Stimulated activated CD8-positive, alpha-beta memory T cell treated with anti-CD3 and anti-CD28 coated beads, Interleukin-15, amount 100 ng/mL, for 1 hour (primary cell): ENCODE measurements around the gene CASP1.
"Not testable (repeated sequence)": the region's sequence is repeated elsewhere in the genome, so short reads cannot be mapped to it uniquely, and the experiment has no call there.

Experiments
- DNase-seq: peaks from one replicate; pipeline ENCODE4 v3.0.0-alpha.2; 2020; ENCODE audit warnings: low read depth

The CASP1 gene

DNA sequence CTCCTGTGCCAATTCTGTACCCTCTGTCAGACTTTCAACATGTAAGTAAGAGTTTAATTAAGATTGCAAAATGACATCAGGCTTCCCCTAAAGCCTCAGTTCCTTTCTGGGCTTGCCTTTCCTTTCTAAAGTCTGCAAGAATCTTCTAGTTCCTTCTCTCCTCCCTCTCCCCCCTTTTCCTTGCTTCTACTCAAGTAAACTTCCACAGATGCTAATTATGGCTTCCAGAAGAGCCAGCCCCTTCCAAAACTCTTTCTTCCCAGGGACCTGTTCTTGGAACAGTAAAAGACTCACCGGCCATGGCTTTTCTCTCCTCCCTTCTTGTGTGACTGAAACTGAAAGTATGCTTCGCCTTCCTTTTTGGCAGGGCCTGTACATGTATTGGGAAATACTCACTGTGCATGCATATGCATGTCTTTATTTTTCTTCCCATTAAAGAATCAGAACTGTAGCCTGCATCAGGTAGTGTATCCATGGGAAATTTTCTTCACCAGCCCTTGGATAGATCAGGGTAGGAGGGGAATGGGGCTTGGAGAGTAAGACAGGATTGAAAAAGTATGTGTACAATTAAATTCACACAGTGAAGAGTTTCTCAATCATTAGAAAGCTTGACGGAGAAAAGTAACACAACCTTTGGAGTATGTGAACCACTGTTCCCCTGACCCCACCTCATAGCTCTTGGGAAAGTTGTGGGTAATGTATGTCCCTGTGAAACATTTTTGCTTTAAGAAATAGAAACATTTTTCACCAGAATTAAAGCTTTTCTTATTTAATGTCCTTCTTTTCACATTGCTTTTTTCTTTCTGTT, at the start of gene CASP1:
CASP1 (minus strand) TSS at position 332 of the 808 bp plus-strand sequence; CDS start at position 301, 31 bp downstream.
- no peak for DNase-seq

DNA sequence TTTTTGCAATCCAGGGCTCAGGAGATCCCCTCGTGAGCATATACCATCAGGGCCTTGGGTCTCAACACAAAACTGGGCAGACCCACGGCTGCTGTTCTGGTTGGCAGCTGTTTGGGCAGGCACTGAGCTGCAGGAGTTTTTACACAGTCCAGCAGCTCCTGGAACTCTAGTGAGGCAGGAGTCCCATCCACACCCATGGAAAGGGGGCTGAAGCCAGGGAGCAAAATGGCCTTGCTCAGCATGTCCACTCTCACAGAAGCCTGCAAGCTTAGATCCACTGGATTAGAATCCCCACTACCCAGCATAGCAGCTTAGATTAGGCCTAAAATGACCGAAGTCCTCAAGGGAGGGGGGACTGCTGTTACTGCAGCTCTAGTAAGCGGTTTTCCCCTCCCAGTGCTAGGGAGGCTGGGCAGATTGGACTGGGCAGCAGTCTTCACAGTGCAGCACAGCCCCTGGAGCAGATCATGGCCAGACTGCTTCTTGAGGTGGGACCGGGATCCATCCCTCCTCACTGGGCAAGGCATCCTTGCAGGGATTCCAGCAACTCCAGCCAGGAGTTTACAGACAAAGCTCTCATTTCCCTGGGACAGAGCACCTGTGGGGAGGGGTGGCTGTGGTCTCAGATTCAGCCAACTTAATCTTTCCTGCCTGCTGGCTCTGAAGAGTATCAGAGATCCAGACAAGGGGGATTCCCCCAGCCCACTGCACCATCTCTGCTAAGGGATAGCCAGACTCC, 46.6 kb upstream of the CASP1 start:
- no peak for DNase-seq

DNA sequence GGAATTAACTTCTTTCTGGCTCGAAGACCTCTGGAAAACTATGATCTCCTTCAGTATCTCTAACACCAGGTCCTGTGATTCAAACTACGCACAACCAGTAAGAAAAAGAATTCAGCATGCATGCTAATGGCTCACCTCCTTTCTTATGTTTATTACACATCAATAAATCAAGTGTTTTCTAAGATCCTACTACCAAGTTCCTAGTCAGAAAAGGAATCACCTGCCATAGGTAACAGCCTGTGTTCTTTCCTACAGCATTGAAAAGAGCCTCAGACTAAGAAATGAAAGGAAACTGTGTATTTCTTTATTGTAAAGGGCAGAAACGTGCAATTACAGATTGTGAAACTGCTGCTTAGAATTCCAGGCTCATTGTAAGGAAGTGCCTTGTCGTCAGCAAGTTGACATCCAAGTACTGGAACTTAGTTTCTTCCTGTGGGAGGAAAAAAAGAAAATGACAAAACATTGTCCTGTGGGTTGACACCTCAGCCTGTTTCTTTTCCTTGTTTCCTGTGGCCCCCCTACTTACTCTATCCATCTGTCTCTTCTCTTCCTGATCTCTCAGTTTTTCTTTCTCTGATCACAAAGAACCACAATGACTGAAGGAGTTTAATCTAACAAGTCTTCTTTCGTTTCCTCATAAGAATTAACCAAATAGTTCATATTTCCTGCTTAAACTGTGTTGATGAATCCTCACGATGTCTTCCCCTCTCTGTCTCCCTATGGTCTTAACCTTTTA, 45.4 kb upstream of the CASP1 start:
- DNase-seq, result not testable (repeated sequence)

DNA sequence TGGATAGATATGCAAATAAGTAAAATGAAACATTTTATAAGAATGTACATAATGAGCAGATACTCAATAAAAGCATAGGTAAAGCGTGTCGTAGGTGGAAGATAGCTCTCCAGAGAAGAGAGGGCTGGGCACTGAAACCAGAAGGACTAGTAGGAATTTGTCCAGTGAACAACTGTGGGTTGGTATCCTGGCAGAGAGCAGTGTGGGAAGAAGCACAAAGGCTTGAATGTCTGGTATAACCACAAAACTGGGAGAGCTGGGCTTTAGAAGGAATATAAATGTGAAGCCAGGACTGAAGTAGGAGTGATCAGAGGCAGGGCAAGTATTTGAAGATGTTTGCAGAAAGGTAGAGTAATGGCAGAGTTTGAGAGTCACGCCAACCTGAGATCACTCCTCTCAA, 43.3 kb upstream of the CASP1 start:
- DNase-seq, result no peak

DNA sequence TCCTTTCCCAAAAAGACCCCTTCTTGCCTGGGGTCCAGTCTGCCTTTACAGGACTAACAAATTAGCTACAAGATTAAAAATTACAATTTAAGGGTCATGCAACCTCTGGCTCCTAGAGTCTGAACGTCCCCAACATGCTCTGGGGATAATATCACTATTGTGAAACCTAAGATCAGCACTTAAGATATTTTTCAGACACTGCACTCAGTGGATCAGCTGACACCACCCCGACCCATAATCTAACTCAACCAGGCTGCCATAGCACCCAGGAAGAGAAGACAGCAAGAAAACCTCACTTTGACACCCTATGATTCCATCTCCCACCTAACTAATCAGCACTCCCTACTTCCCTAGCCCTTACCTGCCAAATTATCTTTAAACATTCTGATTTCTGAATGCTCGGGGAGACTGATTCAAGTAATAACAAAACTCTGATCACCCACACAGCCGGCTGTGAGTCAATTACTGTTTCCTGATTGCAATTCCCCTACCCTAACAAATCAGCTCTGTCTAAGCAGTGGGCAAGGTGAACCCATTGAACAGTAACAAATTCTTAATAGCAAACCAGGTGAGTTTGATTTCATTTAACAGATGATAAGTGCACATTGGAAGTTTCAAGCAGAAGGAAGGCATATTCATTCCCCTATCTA, 42.3 kb upstream of the CASP1 start:
- not testable (repeated sequence) for DNase-seq

DNA sequence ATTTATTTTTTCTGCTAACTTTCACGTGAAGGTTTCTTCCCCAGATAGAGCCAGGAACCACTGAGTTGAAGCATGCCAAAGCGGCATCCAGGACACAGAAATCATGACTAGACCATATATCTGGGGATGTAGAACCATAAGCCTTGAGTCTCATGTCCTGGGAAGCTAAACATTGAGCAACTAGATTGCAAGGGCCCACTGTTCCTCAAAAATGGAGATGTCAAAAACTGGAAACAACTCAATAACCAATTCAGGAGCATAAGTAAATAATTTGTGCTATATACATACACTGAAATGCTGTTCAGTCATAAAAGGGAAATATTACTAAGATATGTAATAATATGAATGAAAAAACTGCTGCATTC, 39.2 kb upstream of the CASP1 start:
- DNase-seq, result no peak

DNA sequence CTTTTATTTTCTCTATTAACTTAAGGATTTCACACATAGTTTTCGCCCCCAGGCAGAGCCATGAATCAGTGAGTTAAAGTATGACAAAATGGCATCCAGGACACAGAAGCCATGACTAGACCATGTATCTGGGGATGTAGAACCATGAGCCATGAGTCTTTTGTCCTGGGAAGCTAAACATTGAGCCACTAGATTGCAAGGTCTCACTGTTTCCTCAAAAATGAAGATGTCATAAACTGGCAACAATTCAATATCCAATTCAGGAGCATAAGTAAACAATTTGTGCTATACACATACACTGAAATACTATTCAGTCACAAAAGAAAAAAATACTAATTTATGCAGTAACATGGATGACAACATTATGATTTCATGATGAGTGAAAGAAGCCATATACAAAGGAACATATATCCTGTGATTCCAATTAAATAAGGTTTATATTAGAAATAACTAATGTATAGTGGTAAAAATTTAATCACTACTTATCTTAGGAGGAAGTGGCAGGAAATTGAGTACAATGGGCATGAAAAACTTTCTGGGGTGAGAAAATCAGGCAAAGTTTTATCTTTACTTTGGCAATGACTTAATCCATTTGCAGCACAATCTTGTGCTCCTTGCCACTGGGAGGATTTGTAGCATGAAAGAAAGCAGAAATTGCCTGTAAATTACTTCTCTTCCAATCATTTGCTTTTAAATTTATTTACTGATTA, 38.7 kb upstream of the CASP1 start:
- DNase-seq, result no peak

DNA sequence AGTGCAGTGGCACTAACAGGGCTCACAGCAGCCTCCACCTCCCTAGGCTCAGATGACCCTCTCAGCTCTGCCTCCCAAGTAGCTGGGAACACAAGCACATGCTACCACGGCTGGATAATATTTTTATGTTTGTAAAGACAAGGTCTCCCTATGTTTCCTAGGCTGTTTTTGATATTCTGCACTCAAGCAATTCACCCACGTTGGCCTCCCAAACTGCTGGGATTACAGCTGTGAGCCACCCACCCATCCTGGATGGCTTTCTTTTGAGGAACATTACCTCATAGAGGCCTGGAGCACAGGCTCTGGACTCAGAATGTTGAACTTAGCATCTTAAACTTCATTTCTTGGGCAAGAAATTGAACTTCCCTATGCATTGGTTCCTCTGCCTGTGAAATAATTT, 37.1 kb upstream of the CASP1 start:
- DNase-seq, result not testable (repeated sequence)

DNA sequence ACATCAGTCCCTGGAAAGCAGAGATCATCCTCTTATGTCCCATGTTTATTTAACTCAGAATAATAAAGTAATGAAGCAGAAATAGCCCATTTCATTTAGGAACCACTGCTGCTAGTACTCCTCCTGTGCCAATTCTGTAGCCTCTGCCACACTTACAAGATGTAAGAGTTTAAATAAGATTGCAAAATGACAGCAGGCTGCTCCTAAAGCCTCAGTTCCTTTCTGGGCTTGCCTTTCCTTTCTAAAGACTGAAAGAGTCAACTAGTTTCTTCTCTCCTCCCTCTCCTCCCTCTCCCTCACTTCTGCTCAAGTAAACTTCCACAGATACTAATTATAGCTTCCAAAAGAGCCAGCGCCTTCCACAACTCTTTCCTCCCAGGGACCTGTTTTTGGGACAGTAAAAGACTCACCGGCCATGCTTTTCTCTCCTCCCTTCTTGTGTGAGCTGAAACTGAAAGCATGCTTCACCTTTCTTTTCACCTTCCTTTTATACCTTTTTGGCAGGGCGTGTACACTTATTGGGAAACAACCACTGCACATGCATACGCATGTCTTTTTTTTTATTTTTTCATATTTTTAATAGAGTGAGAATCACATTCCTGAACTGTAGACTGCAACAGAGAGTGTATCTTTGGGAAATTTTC, 36.3 kb upstream of the CASP1 start:
- no peak for DNase-seq

DNA sequence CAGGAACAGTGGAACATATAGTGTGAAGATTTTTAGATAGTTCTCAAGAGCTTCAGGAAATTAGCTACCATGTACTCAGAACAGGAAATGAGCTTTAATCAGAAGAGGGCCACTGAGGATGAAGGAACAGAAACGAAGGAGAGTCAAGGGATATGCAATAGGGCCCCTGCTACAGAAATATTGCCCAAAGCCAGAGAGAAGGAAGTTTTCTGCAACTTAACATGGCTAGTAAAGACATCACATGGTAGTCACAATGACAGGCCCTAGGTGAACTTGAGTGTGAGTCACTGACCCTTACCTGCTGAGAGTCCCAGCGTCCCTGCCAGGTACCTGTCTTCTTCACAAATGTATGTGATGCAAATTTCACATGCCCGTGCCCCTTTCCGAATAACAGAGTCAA, 35.4 kb upstream of the CASP1 start:
- no peak for DNase-seq

DNA sequence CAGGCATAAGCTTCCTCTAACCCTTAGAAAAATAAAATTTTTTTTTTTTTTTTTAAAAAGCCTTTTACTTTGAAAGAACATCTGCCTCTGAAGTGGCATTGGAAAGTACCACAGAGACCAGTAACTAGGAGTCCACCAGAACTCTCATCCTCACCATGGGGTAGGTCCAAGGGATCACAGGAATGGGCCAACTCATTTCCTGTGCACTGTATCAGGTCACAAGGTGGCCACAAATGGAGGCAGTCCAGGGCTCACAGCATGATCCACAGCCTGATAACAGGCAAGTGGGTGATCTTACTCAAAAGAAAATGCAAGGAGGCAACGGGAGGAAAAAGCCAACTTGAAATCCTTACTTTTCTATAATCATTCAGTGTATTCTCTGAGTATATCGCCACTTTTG, 34.8 kb upstream of the CASP1 start:
- not testable (repeated sequence) for DNase-seq

DNA sequence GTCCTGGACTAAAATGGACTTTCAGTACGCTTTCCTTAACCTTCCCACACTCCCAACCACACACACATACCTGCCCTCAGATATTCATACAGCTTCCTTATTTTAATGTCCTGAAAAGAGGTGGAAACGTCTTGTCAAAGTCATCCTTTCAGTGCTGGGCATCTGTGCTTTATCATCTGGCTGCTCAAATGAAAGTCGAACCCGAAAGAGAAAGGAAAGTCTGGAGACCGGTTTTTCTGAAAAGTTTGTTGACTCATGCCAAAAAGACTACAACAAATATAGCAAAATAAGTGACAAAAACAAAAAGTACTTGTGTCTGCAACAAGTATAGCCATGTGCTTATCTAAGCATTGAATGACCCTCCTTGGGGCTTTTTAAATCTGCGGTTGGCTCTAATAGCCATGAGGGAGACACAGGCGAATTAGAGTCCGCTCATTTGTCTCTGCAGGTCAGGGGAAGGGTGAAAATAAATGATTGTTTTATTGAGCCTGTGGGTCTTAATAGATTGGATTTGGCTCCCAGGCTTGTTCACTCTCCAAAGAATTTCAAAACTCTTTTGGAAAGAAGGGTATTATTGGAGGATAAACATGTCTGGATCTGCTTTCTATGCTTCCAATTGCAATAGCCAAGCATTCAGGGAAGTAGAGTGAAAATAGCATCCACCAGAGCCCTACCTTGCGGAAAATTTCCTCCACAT, 28.4 kb upstream of the CASP1 start:
- DNase-seq, result not testable (repeated sequence)

DNA sequence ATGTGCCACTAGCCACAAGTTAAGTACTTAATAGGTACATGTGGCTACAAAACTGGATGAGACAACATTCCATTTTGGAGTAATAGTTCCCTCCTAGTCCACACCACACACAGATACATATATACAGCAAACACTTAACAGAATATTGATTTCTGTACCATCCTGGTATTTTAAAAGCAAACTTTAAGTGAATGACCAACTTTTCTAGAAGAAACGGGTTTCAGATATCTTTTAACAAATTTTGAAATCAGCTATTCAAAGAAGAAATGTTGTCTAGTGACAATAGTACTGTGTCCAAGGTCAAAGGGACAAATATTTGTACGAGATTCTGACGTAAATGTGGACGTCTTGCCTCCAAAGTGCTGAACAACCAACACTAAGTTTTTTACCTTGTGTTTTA, 22.5 kb upstream of the CASP1 start:
- DNase-seq, result no peak

DNA sequence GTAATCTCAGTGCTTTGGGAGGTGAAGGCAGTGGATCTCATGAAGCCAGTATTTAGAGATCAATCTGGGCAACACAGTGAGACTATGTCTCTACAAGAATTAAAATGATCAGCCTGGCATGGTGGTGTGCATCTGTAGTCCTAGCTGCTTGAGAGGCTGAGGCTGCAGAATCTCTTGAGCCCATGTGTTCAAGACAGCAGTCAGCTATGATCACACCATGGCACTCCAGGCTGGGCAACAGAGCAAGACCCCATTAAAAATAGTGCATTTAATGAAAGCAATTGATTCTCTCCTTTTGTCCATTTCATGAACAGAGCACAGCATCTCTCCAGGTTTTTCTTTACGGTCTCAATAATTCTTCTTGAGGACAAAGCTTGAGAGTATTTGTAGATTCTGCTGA, 21.5 kb upstream of the CASP1 start:
- DNase-seq, result no peak

DNA sequence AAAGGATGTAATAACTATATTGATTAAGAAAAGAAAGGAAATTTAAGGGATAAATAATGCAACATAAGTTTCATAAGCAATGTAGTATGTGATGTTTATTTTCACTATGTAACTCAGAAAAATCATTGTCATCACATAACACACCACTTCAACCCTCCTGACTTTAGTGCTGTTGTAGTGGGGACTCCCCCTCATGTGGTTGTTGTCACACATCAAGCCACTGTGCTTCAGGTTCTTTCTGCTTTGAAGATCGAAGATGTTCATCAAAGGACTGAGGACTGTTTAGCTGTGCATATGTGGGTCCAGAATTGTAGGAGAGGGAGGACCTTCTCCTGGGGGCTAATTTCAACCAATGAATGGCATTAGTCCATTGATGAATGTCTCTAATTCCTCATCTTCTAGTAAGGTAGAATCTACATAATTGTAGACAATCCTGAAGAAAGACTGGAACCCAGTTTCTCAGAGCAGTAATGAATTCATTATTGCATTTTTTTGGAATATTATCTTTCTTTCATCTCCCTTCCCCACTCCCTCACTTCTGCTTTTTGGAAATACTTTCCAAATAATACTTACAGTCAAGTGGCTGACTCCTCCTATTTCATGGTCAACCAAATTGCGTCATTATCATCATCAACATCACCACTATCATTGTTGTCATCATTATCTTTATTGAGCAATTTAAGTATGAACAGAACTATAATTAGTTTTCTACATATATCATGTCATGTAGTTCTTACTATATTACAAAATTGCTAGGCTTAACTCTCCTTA, 20.0 kb upstream of the CASP1 start:
- no peak for DNase-seq

DNA sequence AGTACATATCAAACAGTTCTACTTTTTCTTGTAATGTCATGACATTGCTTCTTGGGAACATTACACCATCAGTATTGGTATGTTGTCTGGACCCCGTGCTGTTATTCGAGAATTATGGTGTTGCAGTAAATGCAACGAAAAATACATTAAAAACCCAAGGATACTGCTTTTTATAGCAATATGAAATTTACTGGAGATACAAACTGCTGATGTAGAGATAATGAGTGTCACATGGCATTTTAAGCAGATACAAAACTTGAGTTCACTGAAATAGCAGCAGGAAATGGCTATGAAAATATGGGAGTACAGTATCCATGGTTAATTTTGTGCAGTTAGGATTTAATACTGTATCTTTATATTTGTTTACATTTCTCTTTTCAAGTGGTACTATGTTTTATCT, 17.5 kb upstream of the CASP1 start:
- no peak for DNase-seq

DNA sequence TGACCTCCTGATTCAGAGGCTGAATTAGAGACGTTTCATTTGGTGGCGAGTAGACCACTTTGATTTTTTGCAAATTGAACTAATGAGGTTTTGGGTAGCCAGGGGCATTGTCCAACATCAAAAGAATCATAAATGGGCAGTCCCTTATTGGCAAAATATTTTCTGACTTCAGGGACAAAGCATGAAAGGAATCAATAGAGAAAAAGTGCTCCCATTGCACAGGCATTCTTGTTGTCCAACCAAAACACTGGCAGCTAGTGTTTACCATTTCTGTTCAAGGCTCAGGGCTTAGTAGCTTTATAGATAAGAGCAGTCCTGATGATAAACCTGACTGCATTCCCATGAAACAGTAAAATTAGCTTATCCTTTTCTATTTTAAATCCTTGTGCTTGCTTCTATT, 16.6 kb upstream of the CASP1 start:
- DNase-seq, result no peak

DNA sequence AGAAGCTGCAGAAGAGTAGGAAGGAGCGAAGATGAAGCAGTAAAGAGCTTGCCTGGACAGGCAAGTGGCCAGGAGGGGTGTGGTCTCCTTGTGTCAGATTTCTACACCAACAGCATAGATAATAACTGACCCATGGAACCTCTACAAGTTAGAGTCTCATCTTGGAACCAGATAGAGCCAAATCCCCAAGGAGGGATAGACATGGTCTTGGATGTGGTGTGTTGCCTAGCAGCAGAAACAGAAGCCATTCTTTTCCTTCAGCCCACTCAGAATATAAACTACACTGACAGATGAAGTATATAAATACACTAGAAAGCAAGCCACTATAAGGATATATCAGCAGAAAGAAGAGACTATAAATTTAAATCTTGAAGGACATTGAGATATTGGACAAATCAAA, 14.5 kb upstream of the CASP1 start:
- DNase-seq, result no peak

DNA sequence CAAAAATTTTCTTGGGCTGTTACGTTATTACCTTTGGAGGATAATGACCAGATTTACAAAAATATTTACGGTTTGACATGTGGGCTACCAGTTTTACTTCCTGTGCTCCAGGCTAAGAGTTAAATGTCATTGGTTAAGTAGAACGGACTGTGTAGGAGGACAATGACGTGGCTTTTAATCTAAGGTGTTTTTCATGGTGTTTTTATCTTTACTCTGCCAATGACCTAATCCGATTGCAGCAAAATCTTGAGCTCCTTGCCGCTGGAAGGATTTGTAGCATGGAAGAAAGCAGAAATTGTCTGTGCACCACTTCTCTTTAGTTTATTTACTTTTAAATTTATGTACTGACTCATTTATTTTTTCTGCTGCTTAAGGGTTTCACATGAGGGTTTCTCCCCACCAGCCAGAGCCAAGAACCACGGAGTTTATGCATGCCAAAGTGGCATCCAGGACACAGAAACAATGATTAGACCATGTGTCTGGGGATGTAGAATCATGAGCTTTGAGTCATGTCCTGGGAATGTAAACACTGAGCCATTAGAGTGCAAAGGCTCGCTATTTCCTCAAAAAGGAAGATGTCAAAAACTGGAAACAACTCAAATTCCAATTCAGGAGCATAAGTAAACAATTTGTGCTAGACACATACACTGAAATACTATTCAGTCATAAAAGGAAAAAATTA, 12.1 kb upstream of the CASP1 start:
- no peak for DNase-seq
